ENCODE data around the gene IL22RA2.

Gene IL22RA2

DNA sequence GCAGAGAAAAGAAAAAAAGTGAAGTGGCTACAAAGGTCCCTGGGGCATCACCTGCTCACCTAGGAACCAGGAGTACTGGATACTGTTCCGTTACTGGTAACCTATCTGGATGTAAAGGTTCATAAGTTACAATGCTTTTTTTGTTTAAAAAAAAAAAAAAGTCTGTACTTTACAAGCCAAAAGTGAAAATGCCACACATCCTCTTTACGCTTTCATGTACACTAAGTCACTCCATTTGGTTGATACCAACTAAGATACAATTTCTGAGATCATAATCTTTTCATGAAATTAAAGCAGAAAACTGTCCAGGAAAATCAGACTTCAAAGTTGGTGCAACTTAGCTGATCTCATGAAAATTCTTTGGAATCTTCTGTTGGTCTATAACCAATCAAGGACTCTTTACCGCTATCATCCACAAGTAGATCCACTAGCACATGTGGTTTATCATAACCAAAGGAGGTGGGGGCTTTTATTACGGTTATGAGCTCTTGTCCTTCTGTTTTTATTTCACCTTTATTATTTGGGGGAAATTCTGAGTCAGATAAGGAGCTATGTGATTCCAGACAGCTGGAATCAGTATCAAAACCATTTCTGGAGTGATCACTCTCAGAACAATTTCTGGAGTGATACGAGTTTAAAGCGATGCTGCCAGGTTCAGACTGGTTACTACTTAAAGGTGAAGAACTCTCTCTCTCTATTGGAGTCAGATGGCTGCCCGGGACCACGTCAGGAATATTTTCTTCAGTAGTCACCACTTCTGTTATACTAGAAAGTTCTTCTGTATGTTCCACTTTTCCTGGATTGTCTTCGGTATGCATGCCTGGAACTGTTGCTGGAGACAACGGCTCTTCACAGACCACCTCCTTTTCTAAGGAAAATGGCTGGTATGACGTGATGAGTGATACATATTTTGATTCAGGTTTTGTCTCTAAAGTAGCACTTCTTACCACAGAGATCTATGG is 24.5 kb upstream of the IL22RA2 start:
- TF ChIP-seq WT1 (tag by site-specific recombination; IDR thresholded peaks at IDR 0.05) (no peak), ZNF514 (tag by site-specific recombination; IDR thresholded peaks at IDR 0.05) (no peak), SP3 (tag by site-specific recombination; IDR thresholded peaks at IDR 0.05) (no peak), ZNF560 (tag by site-specific recombination; IDR thresholded peaks at IDR 0.05; ENCODE audit: borderline replicate concordance) (no peak), ZNF138 (tag by site-specific recombination; IDR thresholded peaks at IDR 0.05; ENCODE audit: borderline replicate concordance) (no peak), KLF16 (tag by site-specific recombination; IDR thresholded peaks at IDR 0.05) (no peak), ZNF341 (tag by site-specific recombination; IDR thresholded peaks at IDR 0.05; ENCODE audit: low read depth) (no peak), ZNF473 (tag by site-specific recombination; IDR thresholded peaks at IDR 0.05) (no peak), ZNF433 (tag by site-specific recombination; IDR thresholded peaks at IDR 0.05; ENCODE audit: low read depth) (no peak), ZNF548 (tag by site-specific recombination; IDR thresholded peaks at IDR 0.05) (no peak), ZNF544 (tag by site-specific recombination; IDR thresholded peaks at IDR 0.05) (no peak), ZXDB (tag by site-specific recombination; IDR thresholded peaks at IDR 0.05) (no peak), ZFHX2 (tag by site-specific recombination; conservative IDR thresholded peaks at IDR 0.05) (no peak), ZEB2 (tag by site-specific recombination; IDR thresholded peaks at IDR 0.05) (no peak), ZNF654 (tag by site-specific recombination; IDR thresholded peaks at IDR 0.05; ENCODE audit: low read depth) (no peak), ZNF777 (tag by site-specific recombination; IDR thresholded peaks at IDR 0.05; ENCODE audit: borderline replicate concordance) (no peak)
- TF ChIP-seq, protein P1, sequence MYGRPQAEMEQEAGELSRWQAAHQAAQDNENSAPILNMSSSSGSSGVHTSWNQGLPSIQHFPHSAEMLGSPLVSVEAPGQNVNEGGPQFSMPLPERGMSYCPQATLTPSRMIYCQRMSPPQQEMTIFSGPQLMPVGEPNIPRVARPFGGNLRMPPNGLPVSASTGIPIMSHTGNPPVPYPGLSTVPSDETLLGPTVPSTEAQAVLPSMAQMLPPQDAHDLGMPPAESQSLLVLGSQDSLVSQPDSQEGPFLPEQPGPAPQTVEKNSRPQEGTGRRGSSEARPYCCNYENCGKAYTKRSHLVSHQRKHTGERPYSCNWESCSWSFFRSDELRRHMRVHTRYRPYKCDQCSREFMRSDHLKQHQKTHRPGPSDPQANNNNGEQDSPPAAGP (tag by site-specific recombination; IDR thresholded peaks at IDR 0.05) = no peak
- ChIA-PET POLR2A (interaction anchor here (0.6 kb wide), 1 partner anchor 295 kb away, joined by 3 read pairs; no protein-coding TSS in a partner anchor), CTCF (interaction anchor here (0.6 to 0.8 kb wide), 3 partner anchors 25 to 602 kb away, joined by 3 to 5 read pairs (median 3); no protein-coding TSS in a partner anchor)
- H3K4me1 ChIP-seq (ENCODE audit: control insufficient read depth, insufficient read depth, low read length) = no peaks in the 10 kb centered on the region
- no peak overlapping the region for H3K27ac ChIP-seq (ENCODE audit: extremely low read depth, low read depth, low read length)
- no peak overlapping the region for H3K4me3 ChIP-seq (ENCODE audit: low read depth, low read length)
- H3K36me3 ChIP-seq (ENCODE audit: control insufficient read depth in 2 of 2, insufficient read depth in 1 of 2, low read length in 2 of 2) = peaks cover 12 to 50% of the 10 kb centered on the region in 2 experiments
- no peaks in the 10 kb centered on the region for H3K9me3 ChIP-seq (ENCODE audit: control insufficient read depth, insufficient read depth, low read depth, low read length)

DNA sequence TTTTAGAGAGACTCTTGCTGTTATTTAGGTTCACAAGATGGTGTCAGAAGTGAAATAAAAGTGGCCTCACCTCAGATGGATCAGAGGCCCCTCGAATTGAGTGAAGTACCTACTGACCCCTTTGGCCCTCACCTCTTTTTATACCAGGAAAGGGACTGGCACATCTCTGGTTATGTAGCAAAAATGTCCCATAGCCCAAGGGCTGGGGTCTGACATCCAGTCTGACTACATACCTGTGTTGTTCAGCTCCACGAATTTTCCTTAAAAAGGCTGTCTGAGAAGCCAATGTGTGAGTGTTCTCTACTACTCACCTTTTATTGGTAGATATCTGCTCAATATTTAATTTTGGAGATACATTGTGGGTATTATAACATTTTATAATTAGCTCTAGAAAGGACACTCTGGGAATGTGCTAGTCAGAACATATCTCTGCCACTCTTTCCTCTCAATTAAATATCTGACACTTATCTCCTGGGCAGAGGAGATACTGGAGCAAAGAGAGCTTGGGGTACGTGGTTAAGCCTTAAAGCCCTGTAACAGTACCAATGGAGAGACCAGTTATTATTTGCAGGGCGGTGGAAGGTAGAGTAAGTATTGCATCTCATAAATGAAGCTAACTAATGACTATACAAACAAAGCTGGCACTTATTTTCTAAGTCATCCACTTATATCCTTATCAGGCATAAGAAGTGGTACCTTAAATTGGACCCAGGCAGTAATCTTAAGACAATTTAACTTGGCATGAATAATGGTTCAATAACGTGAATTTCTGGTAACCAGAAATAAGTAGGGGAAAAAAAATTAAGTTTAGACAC is 20.0 kb upstream of the IL22RA2 start:
- no peak overlapping the region for H3K27ac ChIP-seq (ENCODE audit: extremely low read depth, low read depth, low read length)
- CTCF ChIA-PET = interaction anchor here (0.5 to 1.3 kb wide), 5 partner anchors 8 to 371 kb away, joined by 3 to 4 read pairs (median 3); partner anchors contain the start of gene PEX7
- POLR2A ChIA-PET = no interaction called here
- H3K9me3 ChIP-seq (ENCODE audit: control insufficient read depth, insufficient read depth, low read depth, low read length) = no peaks in the 10 kb centered on the region
- no peak overlapping the region for H3K4me3 ChIP-seq (ENCODE audit: low read depth, low read length)
- no peaks in the 10 kb centered on the region for H3K4me1 ChIP-seq (ENCODE audit: control insufficient read depth, insufficient read depth, low read length)
- H3K36me3 ChIP-seq (ENCODE audit: control insufficient read depth in 2 of 2, insufficient read depth in 1 of 2, low read length in 2 of 2) = peaks cover 8 to 11% of the 10 kb centered on the region in 2 experiments; a peak in 2 of 3 replicates
- TF ChIP-seq ZNF548 (tag by site-specific recombination; IDR thresholded peaks at IDR 0.05) = no peak
- TF ChIP-seq, protein P2, sequence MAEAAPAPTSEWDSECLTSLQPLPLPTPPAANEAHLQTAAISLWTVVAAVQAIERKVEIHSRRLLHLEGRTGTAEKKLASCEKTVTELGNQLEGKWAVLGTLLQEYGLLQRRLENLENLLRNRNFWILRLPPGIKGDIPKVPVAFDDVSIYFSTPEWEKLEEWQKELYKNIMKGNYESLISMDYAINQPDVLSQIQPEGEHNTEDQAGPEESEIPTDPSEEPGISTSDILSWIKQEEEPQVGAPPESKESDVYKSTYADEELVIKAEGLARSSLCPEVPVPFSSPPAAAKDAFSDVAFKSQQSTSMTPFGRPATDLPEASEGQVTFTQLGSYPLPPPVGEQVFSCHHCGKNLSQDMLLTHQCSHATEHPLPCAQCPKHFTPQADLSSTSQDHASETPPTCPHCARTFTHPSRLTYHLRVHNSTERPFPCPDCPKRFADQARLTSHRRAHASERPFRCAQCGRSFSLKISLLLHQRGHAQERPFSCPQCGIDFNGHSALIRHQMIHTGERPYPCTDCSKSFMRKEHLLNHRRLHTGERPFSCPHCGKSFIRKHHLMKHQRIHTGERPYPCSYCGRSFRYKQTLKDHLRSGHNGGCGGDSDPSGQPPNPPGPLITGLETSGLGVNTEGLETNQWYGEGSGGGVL (tag by site-specific recombination; IDR thresholded peaks at IDR 0.05) = no peak
- TF ChIP-seq KLF10 (tag by site-specific recombination; IDR thresholded peaks at IDR 0.05) = no peak
- no peak for TF ChIP-seq ZNF610 (tag by site-specific recombination; IDR thresholded peaks at IDR 0.05; ENCODE audit: borderline replicate concordance)
- TF ChIP-seq, protein P3, sequence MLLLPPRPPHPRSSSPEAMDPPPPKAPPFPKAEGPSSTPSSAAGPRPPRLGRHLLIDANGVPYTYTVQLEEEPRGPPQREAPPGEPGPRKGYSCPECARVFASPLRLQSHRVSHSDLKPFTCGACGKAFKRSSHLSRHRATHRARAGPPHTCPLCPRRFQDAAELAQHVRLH (tag by site-specific recombination; IDR thresholded peaks at IDR 0.05) = no peak
- TF ChIP-seq GFI1B (tag by site-specific recombination; IDR thresholded peaks at IDR 0.05) = no peak
- no peak for TF ChIP-seq EGR2 (tag by site-specific recombination; IDR thresholded peaks at IDR 0.05; ENCODE audit: low read depth)
- TF ChIP-seq, protein P4, sequence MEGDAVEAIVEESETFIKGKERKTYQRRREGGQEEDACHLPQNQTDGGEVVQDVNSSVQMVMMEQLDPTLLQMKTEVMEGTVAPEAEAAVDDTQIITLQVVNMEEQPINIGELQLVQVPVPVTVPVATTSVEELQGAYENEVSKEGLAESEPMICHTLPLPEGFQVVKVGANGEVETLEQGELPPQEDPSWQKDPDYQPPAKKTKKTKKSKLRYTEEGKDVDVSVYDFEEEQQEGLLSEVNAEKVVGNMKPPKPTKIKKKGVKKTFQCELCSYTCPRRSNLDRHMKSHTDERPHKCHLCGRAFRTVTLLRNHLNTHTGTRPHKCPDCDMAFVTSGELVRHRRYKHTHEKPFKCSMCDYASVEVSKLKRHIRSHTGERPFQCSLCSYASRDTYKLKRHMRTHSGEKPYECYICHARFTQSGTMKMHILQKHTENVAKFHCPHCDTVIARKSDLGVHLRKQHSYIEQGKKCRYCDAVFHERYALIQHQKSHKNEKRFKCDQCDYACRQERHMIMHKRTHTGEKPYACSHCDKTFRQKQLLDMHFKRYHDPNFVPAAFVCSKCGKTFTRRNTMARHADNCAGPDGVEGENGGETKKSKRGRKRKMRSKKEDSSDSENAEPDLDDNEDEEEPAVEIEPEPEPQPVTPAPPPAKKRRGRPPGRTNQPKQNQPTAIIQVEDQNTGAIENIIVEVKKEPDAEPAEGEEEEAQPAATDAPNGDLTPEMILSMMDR (tag by site-specific recombination; IDR thresholded peaks at IDR 0.05) = no peak
- TF ChIP-seq ZNF214 (tag by site-specific recombination; IDR thresholded peaks at IDR 0.05; ENCODE audit: borderline replicate concordance) = no peak
- no peak for TF ChIP-seq ZNF626 (tag by site-specific recombination; IDR thresholded peaks at IDR 0.05)
- TF ChIP-seq ZFHX2 (tag by site-specific recombination; conservative IDR thresholded peaks at IDR 0.05) = no peak
- TF ChIP-seq BCL11B (tag by site-specific recombination; IDR thresholded peaks at IDR 0.05; ENCODE audit: low read depth) = no peak
